IMR-90 (cell line): Measurements from ENCODE around the gene SCRN2. TPM values are rescaled to one million over a fixed set of nuclear protein-coding genes. Genes with fewer than 3 reads are reported as not detected.

Experiments used
- ATAC-seq: fragments of 200-7000 bp; cut with Tn5 transposase; 2 replicates; pipeline ENCODE4 v1.9.1; 2020; ENCODE audit warnings: low read depth, mild to moderate bottlenecking, moderate library complexity
- BruUV-seq: library from RNA; stranded (reverse); fragments of 400-500 nt; replicated peaks from 2 replicates; lab custom pipeline; 2021; lab: Mats Ljungman, UMichigan
- CTCF ChIA-PET: fragments of 300-600 bp; formaldehyde crosslinking; extraction: SDS; loops from one replicate; lab custom pipeline; 2021; ENCODE audit warnings: antibody characterized with exemption; lab: Yijun Ruan, JAX
- POLR2A ChIA-PET: fragments of 300-600 bp; sonication (Branson Sonifier 250); formaldehyde crosslinking; loops from one replicate; lab custom pipeline; 2022; ENCODE audit warnings: antibody characterized with exemption; ENCODE audit not compliant: unreplicated experiment; lab: Charles Lee
- DNase-seq: peaks from one replicate; pipeline ENCODE4 v3.0.0; 2013
- H2AFZ ChIP-seq: replicated peaks from 2 replicates; pipeline ENCODE3; 2013; ENCODE audit warnings: low read length, mild to moderate bottlenecking; ENCODE audit not compliant: poor library complexity
- H2AK5ac ChIP-seq: 2 replicates; pipeline ENCODE4 v1.6.1; 2013; ENCODE audit warnings: low read depth, low read length, inconsistent platforms
- H2AK9ac ChIP-seq: replicated peaks from 2 replicates; pipeline ENCODE3; 2013; ENCODE audit warnings: mild to moderate bottlenecking, low read depth, low read length, moderate library complexity; ENCODE audit not compliant: poor library complexity
- H2BK120ac ChIP-seq: 2 replicates; pipeline ENCODE4 v1.6.1; 2013; ENCODE audit warnings: low read depth, low read length, inconsistent platforms
- H2BK15ac ChIP-seq: 3 replicates; pipeline ENCODE4 v1.6.1; 2013; ENCODE audit warnings: low read depth, low read length, inconsistent platforms
- H2BK20ac ChIP-seq: 2 replicates; pipeline ENCODE4 v1.6.1; 2013; ENCODE audit warnings: low read depth, mild to moderate bottlenecking, inconsistent platforms, low read length, moderate library complexity
- H2BK5ac ChIP-seq: 2 replicates; pipeline ENCODE4 v1.6.1; 2013; ENCODE audit warnings: mild to moderate bottlenecking, low read depth, low read length, inconsistent platforms; ENCODE audit not compliant: poor library complexity, severe bottlenecking
- H3K14ac ChIP-seq: replicated peaks from 2 replicates; pipeline ENCODE4 v1.6.1; 2013; ENCODE audit warnings: low read depth, low read length, inconsistent platforms
- H3K18ac ChIP-seq: 2 replicates; pipeline ENCODE4 v1.6.1; 2013; ENCODE audit warnings: low read depth, low read length, control low read depth
- H3K23ac ChIP-seq: 2 replicates; pipeline ENCODE4 v1.6.1; 2013; ENCODE audit warnings: low read depth, low read length, inconsistent platforms
- H3K27ac ChIP-seq: 2 replicates; pipeline ENCODE4 v1.5.1; 2013; ENCODE audit warnings: mild to moderate bottlenecking, control low read depth, low read length; ENCODE audit not compliant: insufficient read depth
- H3K27me3 ChIP-seq: 2 replicates; pipeline ENCODE4 v1.6.1; 2013; ENCODE audit warnings: low read length; ENCODE audit not compliant: control insufficient read depth, insufficient read depth
- H3K36me3 ChIP-seq: 2 replicates; pipeline ENCODE4 v1.6.1; 2013; ENCODE audit warnings: low read length, mixed read lengths; ENCODE audit not compliant: control insufficient read depth, insufficient read depth
- H3K4ac ChIP-seq: 2 replicates; pipeline ENCODE4 v1.6.1; 2013; ENCODE audit warnings: low read depth, low read length, inconsistent platforms
- H3K4me1 ChIP-seq: 2 replicates; pipeline ENCODE4 v1.6.1; 2013; ENCODE audit warnings: low read length, mixed read lengths; ENCODE audit not compliant: control insufficient read depth, insufficient read depth
- H3K4me2 ChIP-seq: 2 replicates; pipeline ENCODE4 v1.6.1; 2013; ENCODE audit warnings: low read depth, mild to moderate bottlenecking, control low read depth, low read length, moderate library complexity
- H3K4me3 ChIP-seq: 2 replicates; pipeline ENCODE4 v1.5.1; 2013; ENCODE audit warnings: low read depth, mild to moderate bottlenecking, control low read depth, low read length, moderate library complexity; ENCODE audit not compliant: insufficient read depth
- H3K56ac ChIP-seq: 2 replicates; pipeline ENCODE4 v1.6.1; 2013; ENCODE audit warnings: low read length, inconsistent platforms; ENCODE audit not compliant: insufficient read depth; ENCODE audit errors: extremely low read depth
- H3K79me1 ChIP-seq, 2 experiments: 2 replicates each; pipeline ENCODE4 v1.6.1; 2013; ENCODE audit warnings: low read length in 2 of 2, inconsistent platforms in 1 of 2, low read depth in 1 of 2
- H3K9ac ChIP-seq: 2 replicates; pipeline ENCODE4 v1.6.1; 2013; ENCODE audit warnings: low read depth, low read length, control low read depth
- H3K9me1 ChIP-seq: 2 replicates; pipeline ENCODE4 v1.6.1; 2013; ENCODE audit warnings: low read length, inconsistent platforms; ENCODE audit not compliant: insufficient read depth
- H3K9me3 ChIP-seq: 2 replicates; pipeline ENCODE4 v1.6.1; 2013; ENCODE audit warnings: low read length; ENCODE audit not compliant: control insufficient read depth, insufficient read depth
- H4K20me1 ChIP-seq: 2 replicates; pipeline ENCODE4 v1.6.1; 2013; ENCODE audit warnings: low read length, inconsistent platforms; ENCODE audit not compliant: insufficient read depth
- H4K5ac ChIP-seq: 2 replicates; pipeline ENCODE4 v1.6.1; 2013; ENCODE audit warnings: mild to moderate bottlenecking, low read depth, low read length, control low read depth
- H4K8ac ChIP-seq, 2 experiments: 2 replicates each; pipeline ENCODE4 v1.6.1; 2013; ENCODE audit warnings: low read depth in 2 of 2, low read length in 2 of 2, control low read depth in 1 of 2, inconsistent platforms in 1 of 2
- H4K91ac ChIP-seq: 2 replicates; pipeline ENCODE4 v1.6.1; 2013; ENCODE audit warnings: low read depth, low read length, inconsistent platforms; ENCODE audit not compliant: insufficient read depth
- CHD1 ChIP-seq: IDR thresholded peaks from 2 replicates; pipeline ENCODE4 v1.6.1; 2012; ENCODE audit warnings: low read depth, low read length, improper control_type of control experiment
- MAZ ChIP-seq: IDR thresholded peaks from 2 replicates; pipeline ENCODE4 v1.6.1; 2012; ENCODE audit warnings: low read depth, mild to moderate bottlenecking, low read length, improper control_type of control experiment, moderate library complexity, borderline replicate concordance
- MXI1 ChIP-seq: IDR thresholded peaks from 2 replicates; pipeline ENCODE4 v1.6.1; 2012; ENCODE audit warnings: low read depth, mild to moderate bottlenecking, low read length, moderate library complexity, borderline replicate concordance
- WGBS, 2 experiments: methylation state at CpG; one replicate each; pipeline versions ENCODE4 v1.1.5 to v1.1.7; 2013; ENCODE audit warnings: missing lambda C conversion rate in 2 of 2; ENCODE audit not compliant: insufficient read length in 1 of 2; ENCODE audit errors: extremely low coverage in 2 of 2; 5-methylcytosine and 5-hydroxymethylcytosine counted together
- dilution Hi-C: fragments of 300-500 bp; cut with HindIII; formaldehyde crosslinking; loops from one replicate; pipeline ENCODE4 v1.14.3; 2018; ENCODE audit warnings: low sequenced_read_pairs; ENCODE audit not compliant: unreplicated experiment
- in situ Hi-C: fragments of 300-500 bp; cut with MboI; formaldehyde crosslinking; loops from 3 replicates; pipeline ENCODE4 v1.14.3; 2019; ENCODE audit warnings: low sequenced_read_pairs, inconsistent platforms, mixed read lengths
- intact Hi-C: fragments of 100-400 bp; cut with micrococcal nuclease; formaldehyde crosslinking; loops from 2 replicates; pipeline ENCODE4 v1.10.0; 2022
- polyA plus RNA-seq, 3 experiments: library from polyadenylated mRNA; depleted of rRNA; stranded (reverse); fragments of >200 nt; gene quantifications; 2 replicates each; pipeline ENCODE4 v1.2.3, GENCODE V29; 2012; ENCODE audit warnings: low replicate concordance in 1 of 3
- total RNA-seq: library from RNA; depleted of rRNA; stranded (reverse); fragments of >200 nt; gene quantifications from 2 replicates; pipeline ENCODE4 v1.2.3, GENCODE V29; 2012

Gene SCRN2
- total and polyA plus RNA-seq, 2 of the 4 experiments (the other 2 are of a cell fraction) = 17.2 to 31.0 TPM

GRCh38 chr17:47840001-47840741 lies 902 bp downstream of the SCRN2 start:
- Histone ChIP-seq H4K20me1 (no peaks in the 10 kb centered on the region), H3K9me1 (peaks cover 4% of the 10 kb centered on the region; the same call in 1 of the 2 replicates), H3K18ac (no peak overlapping the region; the same call in 1 of the 2 replicates), H3K4me2 (peak overlapping the region; percentile 75), H3K4me1 (peaks cover 8% of the 10 kb centered on the region), H3K14ac (peak overlapping the region; percentile 91), H2AK5ac (peak overlapping the region; percentile 35; the same call in 1 of the 2 replicates), H2AFZ (peak overlapping the region; percentile 98), H3K23ac (peak overlapping the region; percentile 72; the same call in 1 of the 2 replicates), H3K4ac (peak overlapping the region; percentile 90), H2AK9ac (peak overlapping the region; percentile 35), H4K91ac (peak overlapping the region; percentile 54; the same call in 1 of the 2 replicates), H3K9ac (peak overlapping the region; percentile 67), H3K9me3 (no peaks in the 10 kb centered on the region), H3K56ac (peak overlapping the region; percentile 28; the same call in 1 of the 2 replicates), H2BK5ac (no peak overlapping the region), H2BK20ac (no peak overlapping the region), H2BK15ac (no peak overlapping the region), H3K36me3 (peaks cover 8% of the 10 kb centered on the region), H3K27ac (peak overlapping the region; percentile 49; the same call in 1 of the 2 replicates), H3K79me1 (peaks cover 8 to 22% of the 10 kb centered on the region in 2 experiments; a peak in 3 of 4 replicates), H3K4me3 (peak overlapping the region; percentile 57), H4K5ac (peak overlapping the region; percentile 21), H2BK120ac (peak overlapping the region; percentile 41; the same call in 1 of the 2 replicates), H4K8ac (peak overlapping the region; percentile 61 to 82; a peak in 3 of 4 replicates), H3K27me3 (peaks cover 3% of the 10 kb centered on the region; the same call in 1 of the 2 replicates)
- ChIA-PET CTCF (interaction anchor here (1.3 to 4.4 kb wide), 5 partner anchors 39 to 107 kb away, joined by 3 to 47 read pairs (median 11); partner anchors contain the start of gene SP2), POLR2A (no interaction called here)
- WGBS, 2 experiments = 6% methylated on average over 5 of the region's 17 CpGs; no CpG with 5 or more reads in 1 of the 2 experiments
- BruUV-seq = no TSS peak
- DNase-seq = no peak
- in situ Hi-C loops (loop anchor here (5.0 kb wide), 2 partner anchors 52 to 177 kb away; no protein-coding TSS in a partner anchor), intact Hi-C loops (loop anchor here (5.0 kb wide), 1 partner anchor 107 kb away; no protein-coding TSS in a partner anchor), dilution Hi-C loops (no loop called here)
- no peak for TF ChIP-seq MAZ
- TF ChIP-seq CHD1 = no peak
- TF ChIP-seq MXI1 = no peak
- no peak for ATAC-seq
